GM21526 (cell line): ENCODE results near the gene RBM4.
A peak's percentile ranks its signal among the peaks of the same experiment; 100 is the strongest.

Experiments
- ATAC-seq: cut with Tn5 transposase; IDR thresholded peaks from one replicate; pipeline ENCODE4 v1.9.1; 2021; ENCODE audit warnings: moderate library complexity; ENCODE audit not compliant: unreplicated experiment, low FRiP score

Gene RBM4

GRCh38 chr11:66649903-66650302 is 11.4 kb downstream of the RBM4 start:
- ATAC-seq = no peak

- ATAC-seq = no peak
Observed at GRCh38 chr11:66651016-66651415, 12.5 kb downstream of the RBM4 start.

GRCh38 chr11:66652651-66653050 is 14.1 kb downstream of the RBM4 start:
- ATAC-seq = no peak

GRCh38 chr11:66653123-66653522 is 14.6 kb downstream of the RBM4 start:
- ATAC-seq = no peak

GRCh38 chr11:66659763-66660162 is 21.3 kb downstream of the RBM4 start:
- ATAC-seq = no peak

GRCh38 chr11:66663741-66664296 is 25.3 kb downstream of the RBM4 start:
- no peak for ATAC-seq

- no peak for ATAC-seq
Observed at GRCh38 chr11:66665369-66665768, 26.9 kb downstream of the RBM4 start.

GRCh38 chr11:66670816-66671215 is 32.3 kb downstream of the RBM4 start:
- no peak for ATAC-seq

- ATAC-seq = no peak
Observed at GRCh38 chr11:66674964-66675602, 36.6 kb downstream of the RBM4 start.

- ATAC-seq = no peak
Observed at GRCh38 chr11:66676282-66676919, 37.9 kb downstream of the RBM4 start.

GRCh38 chr11:66676931-66677598 is 38.6 kb downstream of the RBM4 start:
- ATAC-seq = no peak

GRCh38 chr11:66677599-66678375 is 39.3 kb downstream of the RBM4 start, which contains the start of gene RBM4B:
RBM4B (minus strand) TSS chr11:66677887; CDS start chr11:66677079, 808 bp downstream.
- ATAC-seq = peak; percentile 71

GRCh38 chr11:66680966-66681645 is 42.6 kb downstream of the RBM4 start:
- ATAC-seq = no peak

GRCh38 chr11:66683877-66684276 is 45.4 kb downstream of the RBM4 start:
- ATAC-seq = no peak

GRCh38 chr11:66684635-66685034 is 46.1 kb downstream of the RBM4 start:
- ATAC-seq = no peak

- no peak for ATAC-seq
Observed at GRCh38 chr11:66685276-66686099, 47.0 kb downstream of the RBM4 start.

- no peak for ATAC-seq
Observed at GRCh38 chr11:66686100-66686785, 47.7 kb downstream of the RBM4 start.

- ATAC-seq = no peak
Observed at GRCh38 chr11:66686801-66687750, 48.6 kb downstream of the RBM4 start.
